GM18909 (cell line): ENCODE measurements around the gene NLGN2.
"Not testable (repeated sequence)": the region's sequence is repeated elsewhere in the genome, so short reads cannot be mapped to it uniquely, and the experiment has no call there.

Experiments
- ATAC-seq: cut with Tn5 transposase; IDR thresholded peaks from one replicate; pipeline ENCODE4 v1.9.1; 2021; ENCODE audit warnings: mild to moderate bottlenecking; ENCODE audit not compliant: unreplicated experiment, poor library complexity

NLGN2 gene

DNA sequence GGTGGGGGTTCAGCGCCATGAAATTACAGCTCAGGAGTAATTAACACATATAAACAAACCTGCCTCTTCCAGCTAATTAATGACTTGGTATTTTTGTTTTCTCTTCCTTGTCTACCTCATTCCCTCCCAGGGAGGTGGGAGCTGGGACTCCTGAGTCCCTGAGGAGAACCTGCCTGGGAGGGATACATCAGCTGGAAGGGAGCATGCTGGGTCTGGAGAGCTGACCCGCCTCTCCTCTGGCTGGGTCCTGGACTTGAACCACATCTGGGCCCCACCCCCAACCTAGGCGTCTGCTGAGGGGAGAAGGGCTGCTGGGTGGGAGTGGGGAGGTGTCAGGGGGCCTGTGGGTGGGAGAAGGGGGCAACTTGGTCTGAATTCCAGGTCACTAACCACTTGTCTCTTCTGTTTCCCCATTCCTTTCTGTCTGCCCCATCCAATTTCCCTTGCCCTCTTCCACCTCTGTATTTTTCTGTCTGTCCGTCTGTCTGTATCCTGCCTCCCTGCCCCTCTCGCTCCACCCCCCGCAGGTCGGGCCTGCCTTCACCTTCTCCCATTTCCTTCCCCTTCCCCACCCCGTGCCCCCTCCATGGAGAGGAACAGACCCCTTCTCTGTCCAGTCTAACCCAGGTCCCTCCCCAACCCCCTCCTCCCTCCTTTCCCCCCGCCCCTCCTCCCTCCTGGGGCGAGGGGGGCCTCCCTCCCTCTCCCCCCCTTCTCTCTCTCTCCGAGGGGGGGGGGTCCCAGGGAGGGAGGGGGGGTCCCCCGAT is at the start of gene NLGN2:
TSS of gene NLGN2 (plus strand) at position 361 of the 767 bp plus-strand sequence. CDS start 411 bp downstream, outside the sequence.
- no peak for ATAC-seq

DNA sequence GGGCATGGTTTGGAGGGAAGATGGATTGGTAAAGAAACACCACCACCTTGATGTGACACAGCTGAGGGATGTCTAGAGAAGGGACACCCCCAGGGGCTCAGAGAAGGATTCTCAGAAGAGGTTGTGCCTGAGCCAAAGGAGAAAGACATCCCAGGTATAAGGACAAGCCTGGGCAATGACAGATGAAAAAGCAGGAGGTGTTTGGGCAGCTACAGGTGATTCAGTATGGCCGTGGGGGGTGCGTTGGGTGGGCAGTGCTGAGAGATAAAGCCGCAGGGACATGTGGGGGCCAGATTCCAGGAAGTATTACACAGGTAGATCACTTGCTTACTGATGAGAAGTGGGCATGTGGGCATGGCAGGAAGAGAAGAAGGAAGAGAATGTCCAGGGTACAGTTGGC is 45.7 kb upstream of the NLGN2 start:
- no peak for ATAC-seq

DNA sequence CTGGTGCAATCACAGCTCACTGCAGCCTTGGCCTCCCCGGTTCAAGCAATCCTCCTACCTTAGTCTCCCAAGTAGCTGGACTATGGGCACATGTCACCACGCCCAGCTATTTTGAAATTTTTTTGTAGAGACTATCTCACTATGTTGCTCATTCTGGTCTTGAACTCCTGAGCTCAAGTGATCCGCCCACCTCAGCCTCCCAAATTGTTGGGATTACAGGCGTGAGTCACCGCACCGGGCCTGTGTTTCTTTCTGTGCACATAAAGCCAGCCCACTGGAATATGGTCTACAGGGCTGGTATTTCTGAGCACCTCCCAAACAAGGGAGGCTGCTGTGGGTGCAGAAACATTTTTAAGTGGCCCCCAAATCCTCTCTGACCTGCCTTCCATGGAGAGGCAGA is 44.3 kb upstream of the NLGN2 start:
- no peak for ATAC-seq

DNA sequence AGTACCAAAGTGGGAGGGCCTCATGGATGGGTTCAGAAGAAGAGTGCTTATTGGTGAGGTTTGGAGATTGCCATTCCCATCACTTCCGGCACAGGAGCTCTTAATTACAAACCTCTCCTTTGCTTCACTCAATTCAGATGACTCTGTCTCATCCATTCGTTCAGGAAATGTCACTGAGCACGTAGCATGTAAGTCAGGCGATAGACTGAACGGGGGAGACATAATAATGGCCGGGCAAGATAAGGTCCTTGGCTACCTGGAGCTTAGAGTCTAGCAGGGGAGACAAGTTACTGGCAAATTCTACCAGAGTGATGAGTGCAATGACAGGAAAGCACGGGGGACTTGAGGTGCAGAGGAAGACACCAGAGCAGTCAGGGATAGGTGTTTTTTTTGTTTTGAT is 41.7 kb upstream of the NLGN2 start:
- ATAC-seq = not testable (repeated sequence)

DNA sequence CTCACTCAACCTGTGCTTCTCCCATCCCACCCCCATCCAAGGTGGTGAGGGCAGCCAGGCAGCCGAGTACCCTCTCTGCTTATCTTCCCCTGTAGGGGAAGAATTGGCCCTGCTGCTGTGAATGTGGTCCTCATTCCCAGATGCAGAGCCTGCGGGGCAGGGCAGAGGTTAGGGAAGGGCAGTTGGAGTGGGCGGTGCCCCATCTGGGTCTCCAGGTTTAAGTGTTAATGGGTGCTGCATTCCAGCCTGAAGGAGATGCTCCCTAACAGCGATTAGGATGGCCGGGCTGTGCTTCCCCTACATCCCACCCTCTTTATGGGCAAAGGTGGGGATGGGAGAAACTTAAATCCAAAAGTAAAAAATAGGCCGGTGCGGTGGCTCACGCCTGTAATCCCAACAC is 40.6 kb upstream of the NLGN2 start:
- no peak for ATAC-seq

DNA sequence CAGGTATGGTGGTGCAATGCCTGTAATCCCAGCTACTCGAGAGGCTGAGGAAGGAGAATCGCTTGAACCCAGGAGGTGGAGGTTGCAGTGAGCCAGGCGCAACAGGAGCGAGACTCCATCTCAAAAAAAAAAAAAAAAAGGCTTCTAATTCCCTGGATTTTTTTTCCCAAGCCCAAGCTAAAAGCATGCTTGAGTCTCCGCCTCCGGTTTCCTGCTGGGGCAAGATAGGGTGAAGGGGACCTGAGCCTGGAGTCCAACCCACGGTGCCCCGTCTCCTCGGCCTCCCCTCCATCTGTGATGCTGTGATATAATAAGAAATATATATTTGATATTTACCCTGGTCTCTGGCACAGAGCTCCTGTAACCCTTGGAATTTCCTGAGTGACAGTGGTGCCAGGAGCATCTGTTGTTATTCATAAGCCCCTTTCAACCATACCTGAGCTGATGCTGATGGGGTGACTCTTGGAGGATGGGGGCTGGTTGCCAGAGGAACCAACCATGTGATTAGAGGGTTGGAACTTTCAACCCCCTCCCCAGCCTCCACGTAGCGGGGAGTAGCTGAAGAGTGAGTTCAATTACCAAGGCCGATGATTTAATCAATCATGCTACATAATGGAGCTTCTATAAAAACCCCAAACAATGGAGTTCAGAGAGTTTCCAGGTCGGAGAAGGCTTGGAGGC is 39.6 kb upstream of the NLGN2 start:
- ATAC-seq = no peak

DNA sequence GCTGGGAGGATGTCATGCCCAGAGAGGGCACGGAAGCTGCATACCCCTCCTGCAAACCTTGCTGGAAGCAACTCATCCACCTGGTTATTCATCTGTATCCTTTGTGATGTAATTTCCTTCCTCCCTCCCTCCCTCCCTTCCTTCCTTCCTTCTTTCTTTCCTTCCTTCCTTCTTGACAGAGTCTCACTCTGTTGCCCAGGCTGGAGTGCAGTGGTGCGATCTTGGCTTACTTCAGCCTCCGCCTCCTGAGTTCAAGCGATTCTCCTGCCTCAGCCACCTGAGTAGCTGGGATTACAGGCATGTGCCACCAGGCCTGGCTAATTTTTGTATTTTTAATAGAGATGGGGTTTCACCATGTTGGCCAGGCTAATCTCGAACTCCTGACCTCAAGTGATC is 39.0 kb upstream of the NLGN2 start:
- not testable (repeated sequence) for ATAC-seq

DNA sequence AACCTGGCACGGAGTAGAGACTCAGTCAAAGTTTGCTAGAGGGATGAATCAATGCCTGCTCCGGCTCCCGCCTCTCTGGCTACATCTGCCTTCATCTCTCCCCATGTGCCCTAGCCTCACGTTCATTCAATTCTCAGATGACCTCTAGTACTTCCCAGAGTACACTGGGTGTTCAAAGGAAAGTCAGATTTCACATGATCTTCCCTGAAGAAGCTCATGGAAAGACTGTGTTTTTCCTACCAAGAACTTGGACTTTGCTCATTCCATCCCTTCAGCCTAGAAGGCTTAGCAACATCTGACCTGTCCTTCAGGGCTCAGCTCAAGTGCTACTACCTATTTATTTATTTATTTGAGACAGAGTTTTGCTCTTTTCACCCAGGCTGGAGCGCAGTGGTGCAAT is 37.8 kb upstream of the NLGN2 start:
- no peak for ATAC-seq

DNA sequence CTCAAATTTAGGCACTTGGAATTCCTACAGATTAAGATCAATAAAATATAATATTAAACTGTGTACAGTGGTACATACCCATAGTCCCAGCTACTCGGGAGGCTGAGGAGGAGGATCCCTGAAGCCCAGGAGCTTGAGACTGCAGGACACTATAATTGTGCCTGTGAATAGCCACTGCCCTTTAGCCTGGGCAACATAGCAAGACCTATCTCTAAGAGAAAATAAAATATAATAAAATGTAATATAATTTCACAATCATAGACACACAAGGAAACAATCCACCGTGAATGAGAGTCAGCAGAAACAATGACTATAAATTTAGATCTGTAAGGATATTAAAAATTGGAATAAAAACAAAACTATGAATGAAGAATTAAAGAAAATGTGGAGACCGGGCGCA is 36.8 kb upstream of the NLGN2 start:
- no peak for ATAC-seq

DNA sequence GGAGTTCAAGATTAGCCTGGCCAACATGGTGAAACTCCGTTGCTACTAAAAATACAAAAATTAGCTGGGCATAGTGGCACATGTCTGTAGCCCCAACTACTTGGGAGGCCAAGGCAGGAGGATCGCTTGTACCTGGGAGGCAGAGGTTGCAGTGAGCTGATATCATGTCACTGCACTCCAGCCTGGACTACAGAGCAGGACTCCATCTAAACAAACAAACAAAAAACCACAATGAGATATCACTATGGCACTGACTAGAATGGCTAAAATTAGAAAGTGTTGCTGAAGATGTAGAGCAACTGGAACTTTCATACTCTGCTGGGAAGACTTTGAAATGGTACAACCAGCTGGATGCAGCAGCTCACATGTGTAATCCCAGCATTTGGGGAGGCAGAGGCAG is 33.3 kb upstream of the NLGN2 start:
- ATAC-seq = no peak

DNA sequence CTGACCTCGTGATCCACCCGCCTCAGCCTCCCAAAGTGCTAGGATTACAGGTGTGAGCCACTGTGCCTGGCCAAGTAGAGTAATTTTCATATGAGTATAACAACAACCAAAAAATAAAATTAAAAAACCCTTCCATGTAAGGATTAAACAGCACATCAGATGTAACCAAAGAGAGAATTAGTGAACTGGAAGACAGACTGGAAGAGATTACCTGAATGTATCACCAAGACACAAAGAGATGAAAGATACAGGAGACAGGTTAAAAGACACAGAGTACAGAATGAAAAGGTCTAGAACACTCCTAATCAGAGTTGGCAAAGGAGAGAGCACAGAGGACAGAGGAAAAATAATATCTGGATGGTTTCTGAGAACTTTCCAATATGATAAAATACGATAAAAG is 28.5 kb upstream of the NLGN2 start:
- ATAC-seq = no peak

DNA sequence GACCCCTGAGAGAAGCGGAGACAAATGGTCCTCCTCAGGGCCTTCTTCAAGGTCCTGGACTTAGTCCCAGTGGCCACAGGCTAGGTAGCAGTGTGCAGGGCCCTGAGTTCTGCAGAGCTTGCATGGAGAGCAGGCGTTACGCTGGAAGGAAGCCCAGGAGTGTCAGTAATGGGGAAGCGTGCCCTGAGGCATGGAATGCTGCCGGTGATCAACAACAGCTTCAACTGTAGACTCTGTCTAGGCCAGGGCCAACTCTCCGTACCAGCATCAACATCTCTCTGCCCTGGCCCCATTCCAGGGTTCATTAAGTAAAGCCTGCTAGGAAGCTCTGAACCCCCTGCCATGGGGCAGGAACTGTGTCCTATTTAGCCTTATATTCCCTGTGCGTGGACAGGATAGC is 27.3 kb upstream of the NLGN2 start:
- ATAC-seq = no peak

DNA sequence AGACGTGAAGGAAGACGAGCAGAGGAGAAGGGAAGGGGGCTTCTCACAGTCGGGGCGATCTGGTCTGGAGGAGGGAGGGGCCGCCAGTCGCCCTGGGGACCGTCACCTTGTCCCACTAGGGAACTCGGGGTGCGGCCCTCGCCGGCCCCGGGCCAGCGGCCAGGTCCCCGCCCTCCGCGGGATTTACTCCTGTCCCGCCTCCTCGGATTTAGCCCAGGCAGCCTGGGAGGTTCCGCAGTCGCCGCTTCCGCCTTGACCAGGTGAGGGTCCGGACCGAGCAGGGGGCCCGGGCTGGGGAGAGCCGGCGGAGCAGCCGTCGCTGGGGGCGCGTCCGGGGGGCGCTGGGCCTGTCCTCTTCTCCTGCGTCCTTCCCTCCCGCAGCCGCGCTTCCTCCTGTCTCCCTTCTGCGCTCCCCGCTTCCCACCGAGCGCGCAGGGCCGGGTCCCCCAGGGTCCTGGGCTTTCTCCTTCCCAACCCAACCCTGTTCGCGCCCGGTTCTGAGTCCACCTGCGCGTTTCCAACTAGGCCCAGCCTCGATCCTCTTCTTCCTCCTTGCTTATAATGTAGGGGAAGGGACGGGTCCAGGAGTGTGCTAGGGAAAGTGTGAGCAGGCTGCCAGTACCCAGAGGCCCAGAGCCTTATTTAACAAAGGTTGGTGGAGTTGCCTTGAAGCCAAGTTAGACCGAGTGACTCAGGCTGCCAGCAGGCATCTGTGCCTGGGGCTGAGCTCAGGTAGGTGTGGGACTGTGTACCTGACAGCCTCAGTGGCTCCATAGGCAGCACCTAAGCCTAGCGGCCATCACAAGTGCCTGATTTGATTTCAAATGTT is 26.6 kb upstream of the NLGN2 start, which contains the start of gene TNK1:
TSS of gene TNK1 (plus strand) at position 235 of the 829 bp plus-strand sequence. CDS start 1,838 bp downstream, outside the sequence.
- no peak for ATAC-seq

DNA sequence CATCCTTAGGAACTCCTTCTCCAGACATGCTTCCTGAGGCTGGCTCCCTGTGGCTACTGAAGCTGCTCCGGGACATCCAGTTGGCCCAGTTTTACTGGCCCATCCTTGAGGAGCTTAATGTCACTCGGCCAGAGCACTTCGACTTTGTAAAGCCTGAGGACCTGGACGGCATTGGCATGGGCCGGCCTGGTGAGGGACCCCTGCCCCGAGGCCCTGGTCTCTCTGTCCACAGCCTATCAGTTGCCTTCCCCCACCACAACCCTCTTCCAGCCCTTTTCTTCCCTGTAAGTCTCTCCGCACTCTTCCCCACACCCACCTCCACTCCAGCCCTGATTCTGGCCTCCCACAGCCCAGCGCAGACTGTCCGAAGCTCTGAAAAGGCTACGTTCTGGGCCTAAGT is 24.7 kb upstream of the NLGN2 start:
- no peak for ATAC-seq

DNA sequence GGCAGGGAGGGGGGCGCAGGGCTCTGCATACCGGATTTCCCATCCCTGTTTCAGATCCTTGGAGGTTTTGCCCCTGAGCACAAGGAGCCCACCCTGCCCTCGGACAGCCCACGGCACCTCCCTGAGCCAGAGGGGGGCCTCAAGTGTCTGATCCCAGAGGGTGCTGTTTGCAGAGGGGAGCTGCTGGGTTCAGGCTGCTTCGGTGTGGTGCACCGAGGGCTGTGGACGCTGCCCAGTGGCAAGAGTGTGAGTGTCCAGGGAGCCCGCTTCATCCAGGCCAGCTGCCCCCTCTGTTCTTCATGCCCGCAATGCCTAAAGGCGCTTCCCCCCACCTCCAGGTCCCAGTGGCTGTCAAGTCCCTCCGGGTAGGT is 24.3 kb upstream of the NLGN2 start:
- no peak for ATAC-seq

DNA sequence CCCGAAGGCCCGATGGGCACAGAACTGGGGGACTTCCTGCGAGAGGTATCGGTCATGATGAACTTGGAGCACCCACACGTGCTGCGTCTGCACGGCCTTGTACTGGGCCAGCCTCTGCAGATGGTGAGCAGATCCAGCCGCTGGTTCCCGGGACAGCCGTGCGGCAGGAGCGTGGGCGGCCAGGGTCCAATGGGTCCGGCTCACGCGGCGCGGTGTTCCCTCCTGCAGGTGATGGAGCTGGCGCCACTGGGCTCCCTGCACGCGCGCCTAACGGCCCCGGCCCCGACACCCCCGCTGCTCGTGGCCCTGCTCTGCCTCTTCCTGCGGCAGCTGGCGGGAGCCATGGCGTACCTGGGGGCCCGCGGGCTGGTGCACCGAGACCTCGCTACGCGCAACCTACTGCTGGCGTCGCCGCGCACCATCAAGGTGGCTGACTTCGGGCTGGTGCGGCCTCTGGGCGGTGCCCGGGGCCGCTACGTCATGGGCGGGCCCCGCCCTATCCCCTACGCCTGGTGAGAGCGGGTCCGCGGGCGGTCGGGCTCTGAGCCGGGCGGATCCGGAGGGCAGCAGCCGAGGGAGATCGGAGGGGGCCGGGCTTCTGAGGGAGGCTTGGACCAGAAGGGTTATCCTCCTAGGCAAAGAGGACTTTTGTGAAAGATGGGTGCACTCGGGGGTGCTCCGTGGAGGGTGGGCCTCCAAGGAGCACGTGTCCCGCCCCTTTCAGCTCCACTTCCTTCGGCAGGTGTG is 23.7 kb upstream of the NLGN2 start:
- ATAC-seq = no peak

DNA sequence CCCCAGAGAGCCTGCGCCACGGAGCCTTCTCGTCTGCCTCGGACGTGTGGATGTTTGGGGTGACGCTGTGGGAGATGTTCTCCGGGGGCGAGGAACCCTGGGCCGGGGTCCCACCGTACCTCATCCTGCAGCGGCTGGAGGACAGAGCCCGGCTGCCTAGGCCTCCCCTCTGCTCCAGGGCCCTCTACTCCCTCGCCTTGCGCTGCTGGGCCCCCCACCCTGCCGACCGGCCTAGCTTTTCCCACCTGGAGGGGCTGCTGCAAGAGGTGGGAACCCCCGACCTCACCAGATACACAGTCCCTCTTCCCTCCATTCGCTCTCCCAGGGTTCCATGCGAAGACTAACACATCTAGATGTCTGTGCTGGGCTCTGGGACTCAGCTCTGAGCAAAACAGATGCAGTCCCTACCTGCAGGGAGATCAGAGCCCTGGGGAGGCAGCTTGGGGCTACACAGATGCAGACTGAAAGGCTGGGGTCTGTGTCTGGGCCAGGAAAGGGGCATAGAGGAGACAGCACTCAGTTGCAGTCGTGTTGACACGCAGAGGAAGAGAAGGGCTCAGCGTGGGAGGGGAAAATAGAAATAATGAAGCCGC is 23.1 kb upstream of the NLGN2 start:
- no peak for ATAC-seq

DNA sequence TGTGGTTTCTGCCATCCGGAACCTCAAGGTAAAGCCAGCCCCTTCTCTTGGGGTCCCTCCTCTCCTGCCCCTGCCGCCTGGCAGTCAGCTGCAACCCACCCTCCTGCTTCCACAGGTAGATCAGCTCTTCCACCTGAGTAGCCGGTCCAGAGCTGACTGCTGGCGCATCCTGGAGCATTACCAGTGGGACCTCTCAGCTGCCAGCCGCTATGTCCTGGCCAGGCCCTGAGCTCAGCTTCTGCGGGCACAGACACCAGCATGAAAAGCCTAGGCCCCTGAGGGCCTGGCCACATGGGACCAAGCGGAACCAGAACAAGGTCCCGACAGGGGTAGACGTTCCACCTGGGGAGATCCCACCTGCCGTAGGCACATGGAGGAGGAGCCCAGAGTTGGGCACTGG is 18.8 kb upstream of the NLGN2 start:
- no peak for ATAC-seq

DNA sequence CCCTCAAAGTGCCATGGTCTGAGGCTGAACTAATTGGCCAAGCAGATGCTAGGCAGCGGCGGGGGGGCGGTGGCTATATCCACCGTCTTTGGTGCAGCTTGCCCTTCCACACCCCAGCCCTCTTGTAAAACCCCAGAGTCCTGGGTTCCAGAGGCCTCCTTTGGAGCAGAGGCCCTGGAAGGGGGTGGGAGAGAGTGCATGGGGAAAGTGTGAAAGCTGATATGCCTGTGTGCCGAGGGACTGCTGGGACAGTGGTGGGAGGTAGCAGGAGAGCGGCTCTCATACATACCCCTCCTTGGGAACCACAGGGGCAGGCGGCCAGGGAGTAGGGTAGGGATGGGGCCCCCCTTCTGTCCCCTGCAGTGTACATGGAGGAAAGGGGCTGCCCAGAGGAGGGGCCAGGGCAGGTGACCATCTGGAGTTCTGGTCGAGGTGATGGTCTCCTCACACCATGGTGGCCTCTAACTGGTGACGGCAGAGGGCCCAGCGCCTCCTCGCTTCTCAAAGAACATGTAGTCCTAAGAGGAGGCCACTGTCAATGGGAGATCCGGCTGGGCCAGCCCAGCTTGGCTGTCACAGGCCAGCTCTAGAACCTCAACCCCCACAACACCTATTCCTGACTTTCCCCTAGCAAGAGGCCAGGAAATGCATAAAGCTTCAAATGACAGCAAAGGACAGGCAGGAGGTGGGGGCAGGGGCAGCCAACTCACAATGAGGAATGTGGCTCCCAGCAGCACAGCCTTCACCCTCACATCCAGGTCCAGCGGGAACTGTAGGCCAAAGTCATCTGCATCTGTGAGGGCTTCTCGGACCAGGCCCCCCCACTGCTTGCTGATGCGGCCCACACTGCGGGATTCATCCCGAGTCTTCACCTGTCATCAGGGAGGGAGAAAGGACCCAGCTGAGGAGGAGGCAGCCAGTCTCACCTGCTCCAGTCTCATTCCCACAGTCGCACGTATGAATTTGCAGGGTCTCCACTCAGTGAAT is 17.4 kb upstream of the NLGN2 start:
- ATAC-seq = no peak
